Limb (tissue), 2 donors: ENCODE data around the gene ABCC4.

Source experiments
- DNase-seq, 2 donors: peaks; one replicate each; pipeline ENCODE4 v3.0.0-alpha.2; 2016; ENCODE audit errors: extremely low spot score in 2 of 2

ABCC4 gene

DNA sequence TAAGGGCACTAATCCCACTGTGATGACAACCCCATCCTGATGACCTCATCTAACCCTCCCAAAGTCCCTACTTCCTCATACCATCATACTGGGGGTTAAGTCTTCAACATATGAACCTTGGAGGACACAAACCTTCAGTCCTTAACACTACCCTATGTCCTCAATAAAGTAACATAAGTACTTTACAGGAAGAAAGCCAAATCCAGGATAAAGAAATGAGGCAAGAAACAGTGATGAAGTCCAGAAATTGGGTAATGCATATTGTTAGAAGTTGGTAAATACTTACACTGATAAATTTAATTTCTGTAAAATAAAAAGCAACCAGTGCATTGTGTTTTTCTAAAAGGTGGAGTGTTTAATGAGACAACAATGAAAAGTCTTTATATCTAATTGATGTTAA lies 304.1 kb downstream of the ABCC4 start:
- DNase-seq, result no peak

DNA sequence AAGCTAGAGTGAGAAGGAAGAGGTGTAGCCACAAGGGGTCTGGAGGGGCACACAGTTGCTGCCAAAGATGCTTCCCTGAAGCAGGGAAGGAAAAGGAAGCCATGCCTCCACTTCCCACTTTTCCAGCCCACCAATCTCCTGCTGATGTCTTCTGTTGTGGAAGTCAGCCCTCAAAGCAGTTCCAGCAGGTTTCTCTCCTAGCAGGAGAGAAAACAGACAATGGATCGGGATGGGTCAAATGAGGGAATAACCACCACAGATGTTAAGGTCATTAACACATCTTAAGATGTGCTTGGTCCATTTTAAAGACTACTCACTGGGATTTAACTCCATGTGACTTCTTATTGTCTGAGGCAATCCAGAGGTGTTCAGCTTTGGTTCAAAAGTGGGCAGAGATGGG lies 304.8 kb downstream of the ABCC4 start:
- no peak for DNase-seq

- DNase-seq, result no peak
Measured at GRCh38 chr13:94994506-94994905, 306.7 kb downstream of the ABCC4 start.

- DNase-seq, result no peak
Measured at GRCh38 chr13:94993616-94994015, 307.6 kb downstream of the ABCC4 start.

- no peak for DNase-seq
Measured at GRCh38 chr13:94992036-94992960, 309.0 kb downstream of the ABCC4 start.

GRCh38 chr13:94988654-94989053 lies 312.6 kb downstream of the ABCC4 start:
- no peak for DNase-seq

DNA sequence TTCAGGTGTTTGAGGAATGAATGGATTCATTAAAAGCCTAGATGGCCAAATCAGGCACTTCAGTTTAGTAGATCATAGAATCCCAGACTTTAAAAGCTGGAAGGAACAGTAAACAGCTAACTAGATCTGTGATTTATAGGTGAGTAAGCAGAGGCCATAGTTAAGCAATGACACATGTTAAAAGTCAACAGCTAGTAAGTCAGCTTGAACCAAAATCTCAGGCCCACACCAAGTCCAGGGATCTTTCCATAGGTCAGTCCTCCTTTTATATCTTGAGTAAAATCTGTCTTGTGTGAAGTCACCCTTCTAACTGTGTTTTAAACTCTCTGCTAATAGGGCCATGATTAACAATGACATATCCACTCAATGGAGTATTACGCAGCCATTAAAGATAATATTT lies 313.4 kb downstream of the ABCC4 start:
- no peak for DNase-seq

- no peak for DNase-seq
Measured at GRCh38 chr13:94987081-94987480, 314.2 kb downstream of the ABCC4 start.

DNA sequence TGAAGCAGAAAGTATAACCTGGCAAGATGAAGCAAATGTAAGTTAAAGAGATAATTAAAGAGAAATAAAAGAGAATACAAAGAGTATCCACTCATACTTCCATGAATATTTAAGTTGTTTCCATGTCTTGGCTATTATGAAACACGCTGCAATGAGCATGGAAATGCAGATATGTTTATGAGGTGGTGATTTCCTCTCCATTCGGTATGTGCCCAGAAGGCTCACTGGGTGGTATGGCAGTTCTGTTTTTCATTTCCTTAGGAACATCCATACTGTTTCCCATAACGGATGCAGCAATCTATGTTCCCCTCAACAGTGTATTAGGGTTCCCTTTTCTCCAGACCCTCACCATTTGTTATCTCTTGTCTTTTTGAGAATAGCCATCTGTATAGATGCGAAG lies 316.3 kb downstream of the ABCC4 start:
- no peak for DNase-seq

DNA sequence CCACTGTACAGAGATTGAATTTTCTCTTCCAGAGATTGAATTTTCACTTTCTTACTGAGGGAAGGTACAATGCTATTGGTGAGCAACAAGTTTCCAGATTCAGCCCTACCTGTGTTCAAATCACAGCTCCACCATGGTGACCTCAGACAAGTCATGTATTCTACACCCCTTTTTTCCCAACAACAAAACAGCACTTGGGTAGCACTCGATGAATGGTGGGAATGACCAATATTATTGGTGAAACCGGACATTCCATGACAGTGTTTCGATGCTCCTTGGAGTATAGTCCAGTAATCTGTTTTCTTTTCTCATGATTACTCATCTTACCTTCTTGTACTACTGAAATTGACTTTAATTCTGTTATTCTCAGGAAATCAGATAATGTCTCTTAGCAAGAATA lies 322.7 kb downstream of the ABCC4 start:
- no peak for DNase-seq

GRCh38 chr13:94974015-94974951 lies 327.0 kb downstream of the ABCC4 start:
- no peak for DNase-seq

- DNase-seq, result no peak
Measured at GRCh38 chr13:94972262-94972661, 329.0 kb downstream of the ABCC4 start.
